H7 (cell line): ENCODE data around the gene FGGY. TPM values are rescaled to one million over a fixed set of nuclear protein-coding genes. Genes with fewer than 3 reads are reported as not detected.
"Not testable (repeated sequence)": the region's sequence is repeated elsewhere in the genome, so short reads cannot be mapped to it uniquely, and the experiment has no call there.

Source experiments
- DNase-seq: peaks from one replicate; pipeline ENCODE4 v3.0.0; 2012
- H3K27me3 ChIP-seq: 2 replicates; pipeline ENCODE4 v1.6.0; 2011; ENCODE audit warnings: mild to moderate bottlenecking, low read length; ENCODE audit not compliant: control insufficient read depth, insufficient read depth
- H3K36me3 ChIP-seq: replicated peaks from 2 replicates; pipeline ENCODE4 v1.5.1; 2011; ENCODE audit warnings: low read length; ENCODE audit not compliant: control insufficient read depth, insufficient read depth
- H3K4me3 ChIP-seq: 2 replicates; pipeline ENCODE4 v1.5.1; 2011; ENCODE audit warnings: low read depth, mild to moderate bottlenecking, control low read depth, low read length, moderate library complexity; ENCODE audit not compliant: insufficient read depth
- total RNA-seq: library from RNA; depleted of rRNA; stranded (reverse); fragments of >200 nt; shearing (Covaris generic); gene quantifications from 2 replicates; pipeline ENCODE4 v1.2.3, GENCODE V29; 2014

Gene FGGY
- total RNA-seq, 1 experiment from 2014 or later = 19.2 TPM

GRCh38 chr1:59720326-59721115 is 423.6 kb downstream of the FGGY start:
- H3K27me3 ChIP-seq = no peaks in the 10 kb centered on the region
- H3K4me3 ChIP-seq = no peak overlapping the region
- no peak for DNase-seq
- no peaks in the 10 kb centered on the region for H3K36me3 ChIP-seq

- H3K4me3 ChIP-seq = no peak overlapping the region
- H3K36me3 ChIP-seq = no peaks in the 10 kb centered on the region
- H3K27me3 ChIP-seq = no peaks in the 10 kb centered on the region
- DNase-seq = no peak
These were observed 433.4 kb downstream of the FGGY start for GRCh38 chr1:59730302-59730701.

- no peak for DNase-seq
These were observed 434.0 kb downstream of the FGGY start for GRCh38 chr1:59730759-59731478.

GRCh38 chr1:59731591-59731990 is 434.7 kb downstream of the FGGY start:
- Histone ChIP-seq H3K36me3 (no peaks in the 10 kb centered on the region), H3K4me3 (no peak overlapping the region), H3K27me3 (no peaks in the 10 kb centered on the region)
- no peak for DNase-seq

More at GRCh38 chr1:59730759-59731478, 434.0 kb downstream of the FGGY start:
- Histone ChIP-seq H3K36me3 (no peaks in the 10 kb centered on the region), H3K4me3 (no peak overlapping the region), H3K27me3 (no peaks in the 10 kb centered on the region)

- DNase-seq = no peak
- Histone ChIP-seq H3K27me3 (no peaks in the 10 kb centered on the region), H3K36me3 (no peaks in the 10 kb centered on the region), H3K4me3 (no peak overlapping the region)
These were observed 435.5 kb downstream of the FGGY start for GRCh38 chr1:59732214-59732955.

GRCh38 chr1:59733443-59734141 is 436.7 kb downstream of the FGGY start:
- Histone ChIP-seq H3K4me3 (no peak overlapping the region), H3K27me3 (no peaks in the 10 kb centered on the region), H3K36me3 (no peaks in the 10 kb centered on the region)
- no peak for DNase-seq

GRCh38 chr1:59735927-59736326 is 439.0 kb downstream of the FGGY start:
- H3K36me3 ChIP-seq, H3K27me3 ChIP-seq, DNase-seq, H3K4me3 ChIP-seq: not testable (repeated sequence)

GRCh38 chr1:59736744-59737143 is 439.9 kb downstream of the FGGY start:
- Histone ChIP-seq H3K36me3 (no peaks in the 10 kb centered on the region), H3K4me3 (no peak overlapping the region), H3K27me3 (no peaks in the 10 kb centered on the region)
- DNase-seq = no peak

GRCh38 chr1:59737638-59738037 is 440.7 kb downstream of the FGGY start:
- Histone ChIP-seq H3K4me3 (no peak overlapping the region), H3K36me3 (no peaks in the 10 kb centered on the region), H3K27me3 (no peaks in the 10 kb centered on the region)
- DNase-seq = no peak

- H3K27me3 ChIP-seq = no peaks in the 10 kb centered on the region
- no peak for DNase-seq
- no peaks in the 10 kb centered on the region for H3K36me3 ChIP-seq
- H3K4me3 ChIP-seq = no peak overlapping the region
These were observed 441.3 kb downstream of the FGGY start for GRCh38 chr1:59738152-59738551.

GRCh38 chr1:59738591-59739015 is 441.7 kb downstream of the FGGY start:
- Histone ChIP-seq H3K36me3 (no peaks in the 10 kb centered on the region), H3K27me3 (no peaks in the 10 kb centered on the region), H3K4me3 (no peak overlapping the region)
- no peak for DNase-seq

GRCh38 chr1:59739111-59739510 is 442.2 kb downstream of the FGGY start:
- no peak for DNase-seq
- no peak overlapping the region for H3K4me3 ChIP-seq

GRCh38 chr1:59742526-59742925 is 445.6 kb downstream of the FGGY start:
- H3K36me3 ChIP-seq = no peaks in the 10 kb centered on the region
- H3K4me3 ChIP-seq = no peak overlapping the region
- no peaks in the 10 kb centered on the region for H3K27me3 ChIP-seq
- no peak for DNase-seq

More at GRCh38 chr1:59739111-59739510, 442.2 kb downstream of the FGGY start:
- Histone ChIP-seq H3K27me3 (no peaks in the 10 kb centered on the region), H3K36me3 (no peaks in the 10 kb centered on the region)
